H1 (cell line): ENCODE results near the gene DCAF15. TPM values are rescaled to one million over a fixed set of nuclear protein-coding genes. Genes with fewer than 3 reads are reported as not detected.

Experiments
- MAX ChIP-seq: IDR thresholded peaks from 2 replicates; pipeline ENCODE4 v1.6.1; 2012; ENCODE audit warnings: inconsistent platforms
- polyA plus RNA-seq, 7 experiments: library from polyadenylated mRNA; depleted of rRNA in 3 of 7; stranded (reverse) in 5 of 7; unstranded in 2 of 7; fragments of >200 nt in 5 of 7; fragments of 200-250 nt in 2 of 7; gene quantifications; 1 replicate in 5 of 7; 2 replicates in 1 of 7; 4 replicates in 1 of 7; pipeline versions ENCODE4 v1.2.1 to v1.2.3, GENCODE V29; 2011 to 2013; ENCODE audit warnings: missing spikeins in 2 of 7, mixed read lengths in 2 of 7
- total RNA-seq: library from RNA; stranded (reverse); fragmentation: NEBNext Ultra II Directional; extraction: Animal tissue kit (Norgen Biotek cat#: 25700); gene quantifications from 2 replicates; pipeline ENCODE4 v1.2.1, GENCODE V29; 2021

DCAF15 gene
- total and polyA plus RNA-seq, 2 of the 8 experiments (the other 6 are each of a cell fraction or from before 2014, with no cell fraction given): 68.7 to 80.8 TPM

- TF ChIP-seq MAX: no peak
Observed at GRCh38 chr19:13993590-13994300, 41.4 kb downstream of the DCAF15 start (continued).
